ENCODE results near the gene COL1A1.

Gene COL1A1

DNA sequence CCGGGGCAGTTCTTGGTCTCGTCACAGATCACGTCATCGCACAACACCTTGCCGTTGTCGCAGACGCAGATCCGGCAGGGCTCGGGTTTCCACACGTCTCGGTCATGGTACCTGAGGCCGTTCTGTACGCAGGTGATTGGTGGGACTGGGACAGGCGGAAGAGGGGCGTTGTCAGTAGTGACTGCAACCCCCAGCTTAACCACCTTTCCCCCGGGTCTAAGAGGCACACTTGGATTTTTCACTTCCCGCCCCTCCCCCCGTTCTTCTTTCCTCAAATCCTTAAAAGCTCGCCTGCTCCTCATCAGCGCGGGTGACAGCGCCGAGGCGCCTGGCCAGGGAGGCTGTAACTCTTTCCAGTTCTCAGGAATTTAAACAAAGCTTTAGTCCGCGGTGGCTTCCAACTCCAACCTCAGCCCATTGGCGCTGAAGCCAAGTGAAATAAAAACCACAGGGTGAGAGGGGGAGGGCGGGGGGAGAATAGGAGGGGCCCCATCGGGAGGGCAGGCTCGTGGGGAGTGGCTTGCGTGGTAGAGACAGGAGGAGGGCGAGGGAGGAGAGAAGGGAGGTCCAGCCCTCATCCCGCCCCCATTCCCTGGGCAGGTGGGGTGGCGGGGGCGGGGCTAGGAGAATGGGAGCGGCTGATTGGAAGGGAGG lies 1.5 kb downstream of the COL1A1 start:
- DNase-seq, result peak; percentile 81

DNA sequence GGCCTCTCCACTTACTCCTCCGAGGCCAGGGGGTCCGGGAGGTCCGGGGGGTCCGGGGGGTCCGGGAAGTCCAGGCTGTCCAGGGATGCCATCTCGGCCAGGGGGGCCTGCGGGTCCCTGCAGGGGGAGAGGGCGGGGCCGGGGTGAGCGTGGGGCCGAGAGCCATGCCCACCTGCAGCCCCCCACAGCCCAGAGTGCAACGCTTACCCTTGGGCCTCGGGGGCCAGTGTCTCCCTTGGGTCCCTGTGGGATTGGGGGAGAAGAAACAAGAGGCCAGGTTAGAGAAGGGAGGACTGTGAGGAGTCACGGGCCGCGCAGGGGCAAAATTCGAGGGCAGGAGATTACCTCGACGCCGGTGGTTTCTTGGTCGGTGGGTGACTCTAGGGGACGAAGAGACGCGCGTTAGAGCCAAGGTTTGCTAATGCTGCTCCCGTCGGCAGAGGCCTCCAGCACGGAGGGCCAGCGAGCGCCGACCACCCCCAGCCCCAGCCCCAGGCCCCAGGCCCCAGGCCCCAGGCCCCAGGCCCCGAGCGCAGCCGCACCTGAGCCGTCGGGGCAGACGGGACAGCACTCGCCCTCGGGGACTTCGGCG lies 2.1 kb downstream of the COL1A1 start:
- no peak for DNase-seq

DNA sequence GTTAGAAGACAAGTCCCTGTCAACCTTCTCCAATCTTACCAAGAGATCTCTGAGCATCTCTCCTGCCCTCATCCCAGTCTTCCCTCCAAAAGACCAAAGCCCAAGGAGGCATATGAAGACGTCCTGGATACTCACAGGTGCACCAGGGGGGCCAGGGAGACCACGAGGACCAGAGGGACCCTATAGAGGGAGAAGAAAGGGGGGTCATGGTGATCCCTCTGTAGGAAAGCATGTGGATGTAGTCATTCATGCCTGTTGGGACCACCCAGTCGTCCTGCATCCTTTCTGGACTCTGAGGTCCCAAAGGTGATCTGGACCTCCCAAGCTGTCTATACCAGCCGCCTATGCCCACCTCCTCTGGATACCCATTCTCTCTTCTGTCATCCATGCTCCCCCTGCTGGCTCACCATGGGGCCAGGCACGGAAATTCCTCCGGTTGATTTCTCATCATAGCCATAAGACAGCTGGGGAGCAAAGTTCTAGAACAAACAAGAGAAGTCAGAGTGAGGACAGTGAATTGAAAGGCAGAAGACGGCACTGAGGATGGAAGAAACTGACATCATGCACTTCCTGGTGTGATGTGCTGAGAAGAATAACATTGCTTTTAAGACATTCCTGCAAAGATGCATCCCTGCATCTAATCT lies 3.3 kb downstream of the COL1A1 start:
- DNase-seq, result peak; percentile 46

GRCh38 chr17:50196826-50197225 lies 4.6 kb downstream of the COL1A1 start:
- DNase-seq, result no peak

- no peak for DNase-seq
These were observed 5.4 kb downstream of the COL1A1 start for GRCh38 chr17:50196036-50196435.

DNA sequence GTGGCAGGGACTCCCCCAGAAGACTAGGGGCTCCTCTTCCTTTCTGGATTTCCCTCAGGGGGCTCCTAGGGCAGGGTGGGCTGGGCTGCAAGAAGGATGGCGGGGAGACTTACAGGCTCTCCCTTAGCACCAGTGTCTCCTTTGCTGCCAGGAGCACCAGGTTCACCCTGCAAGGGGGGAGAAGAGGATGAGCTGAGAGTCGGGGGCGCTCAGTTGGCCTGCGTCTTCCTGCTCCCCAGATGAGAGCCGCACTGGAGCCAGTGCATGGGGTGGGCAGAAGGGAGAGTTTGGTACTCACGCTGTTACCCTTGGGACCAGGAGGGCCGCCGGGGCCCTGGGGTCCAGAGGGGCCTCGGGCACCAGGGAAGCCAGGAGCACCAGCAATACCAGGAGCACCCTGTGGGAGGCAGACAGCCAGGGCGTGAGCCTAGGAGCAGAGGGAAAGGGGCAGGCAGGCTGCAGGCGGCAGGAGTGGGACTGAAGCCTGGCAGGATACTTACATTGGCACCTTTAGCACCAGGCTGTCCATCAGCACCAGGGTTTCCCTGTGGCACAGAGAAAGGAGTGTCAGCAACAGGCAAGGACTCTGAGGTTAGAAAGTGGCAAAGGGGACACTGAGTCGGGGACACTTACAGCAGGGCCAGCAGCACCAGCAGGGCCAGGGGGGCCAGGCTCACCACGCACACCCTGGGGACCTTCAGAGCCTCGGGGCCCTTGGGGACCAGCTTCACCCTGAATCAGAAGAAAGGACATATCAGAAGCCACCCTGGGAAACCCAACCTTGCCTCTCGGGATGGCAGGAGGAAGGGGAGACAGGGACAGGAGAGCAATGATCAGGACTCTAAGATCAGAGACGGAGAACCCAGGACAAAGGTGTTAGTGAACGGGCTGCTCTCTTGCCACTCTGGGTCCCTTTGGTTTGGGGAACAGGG lies 6.2 kb downstream of the COL1A1 start:
- DNase-seq, result no peak

DNA sequence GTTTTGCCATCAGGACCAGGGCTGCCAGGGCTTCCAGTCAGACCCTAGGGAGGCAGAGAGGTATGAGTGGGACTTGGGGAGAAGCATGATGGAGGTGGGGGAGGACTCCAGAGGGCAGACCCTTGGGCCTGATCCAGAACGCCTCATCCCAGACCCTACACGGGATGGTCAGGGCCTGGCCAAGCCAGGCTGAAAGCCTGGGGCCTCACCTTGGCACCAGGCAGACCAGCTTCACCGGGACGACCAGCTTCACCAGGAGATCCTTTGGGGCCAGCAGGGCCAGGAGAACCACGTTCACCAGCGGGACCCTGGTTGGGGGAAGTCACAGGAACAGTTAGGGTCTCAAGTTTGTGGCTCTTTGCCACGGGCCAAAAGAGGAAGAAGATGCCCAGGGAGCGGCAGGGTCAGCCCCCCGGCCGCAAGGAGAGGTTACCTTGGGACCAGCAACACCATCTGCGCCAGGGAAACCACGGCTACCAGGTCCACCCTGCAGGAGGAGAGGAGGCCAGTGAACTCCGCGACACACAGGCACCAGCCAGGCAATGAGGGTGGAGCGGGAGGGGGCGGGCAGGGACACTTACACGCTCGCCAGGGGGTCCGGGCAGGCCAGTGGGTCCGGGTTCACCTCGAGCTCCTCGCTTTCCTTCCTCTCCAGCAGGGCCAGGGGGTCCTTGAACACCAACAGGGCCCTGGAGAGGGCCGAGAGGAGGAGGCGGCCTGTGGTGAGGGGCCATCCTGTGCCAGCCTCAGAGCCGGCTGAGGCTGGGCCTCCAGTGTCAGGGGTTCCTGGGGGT lies 7.1 kb downstream of the COL1A1 start:
- DNase-seq, result no peak

- no peak for DNase-seq
These were observed 8.7 kb downstream of the COL1A1 start for GRCh38 chr17:50192618-50193291.

- no peak for DNase-seq
These were observed 9.2 kb downstream of the COL1A1 start for GRCh38 chr17:50192144-50192617.

DNA sequence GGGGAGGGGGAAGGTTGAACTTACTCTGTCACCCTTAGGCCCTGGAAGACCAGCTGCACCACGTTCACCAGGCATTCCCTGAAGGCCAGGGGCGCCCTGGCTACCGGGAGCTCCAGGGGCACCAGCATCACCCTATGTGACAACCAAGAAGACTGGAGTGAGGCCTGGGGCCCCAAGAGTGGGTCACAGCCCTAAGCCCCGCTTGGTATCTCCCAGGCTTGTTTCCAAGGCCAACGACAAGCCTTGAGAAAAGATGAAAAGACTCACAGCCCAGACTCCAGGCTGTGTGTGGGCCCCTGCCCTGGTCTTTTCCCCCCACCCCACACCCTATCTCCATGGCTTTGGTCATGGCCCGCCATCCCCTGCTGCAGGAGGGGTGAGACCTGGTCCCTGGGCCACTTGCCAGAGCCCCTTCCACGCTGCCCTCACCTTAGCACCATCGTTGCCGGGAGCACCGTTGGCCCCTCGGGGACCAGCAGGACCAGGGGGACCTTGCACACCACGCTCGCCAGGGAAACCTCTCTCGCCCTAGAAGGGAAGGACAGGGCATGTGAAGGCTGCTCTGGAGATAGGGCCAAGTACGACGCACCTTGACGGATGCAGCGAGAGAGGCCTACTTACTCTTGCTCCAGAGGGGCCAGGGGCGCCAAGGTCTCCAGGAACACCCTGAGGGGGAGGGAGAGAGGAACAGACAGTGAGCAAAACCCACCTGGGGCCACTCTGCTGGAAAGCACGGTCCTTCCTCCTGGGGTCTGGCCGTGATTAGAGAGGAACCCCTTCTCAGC lies 9.9 kb downstream of the COL1A1 start:
- DNase-seq, result no peak

GRCh38 chr17:50190603-50191358 lies 10.7 kb downstream of the COL1A1 start:
- DNase-seq, result no peak

DNA sequence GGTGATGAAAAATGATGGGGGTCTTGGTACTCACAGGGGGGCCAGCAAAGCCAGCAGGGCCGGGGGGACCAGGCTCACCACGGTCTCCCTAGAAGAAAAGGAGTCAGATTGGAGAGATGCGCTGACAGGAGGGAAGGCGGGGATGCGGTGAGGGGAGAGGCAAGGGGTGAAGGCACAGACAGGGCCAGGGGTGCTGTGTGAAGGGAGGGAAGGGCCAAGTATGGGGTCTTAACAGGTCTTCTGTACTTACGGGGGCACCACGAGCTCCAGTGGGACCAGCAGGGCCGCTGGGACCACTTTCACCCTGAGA lies 11.2 kb downstream of the COL1A1 start:
- DNase-seq, result no peak

DNA sequence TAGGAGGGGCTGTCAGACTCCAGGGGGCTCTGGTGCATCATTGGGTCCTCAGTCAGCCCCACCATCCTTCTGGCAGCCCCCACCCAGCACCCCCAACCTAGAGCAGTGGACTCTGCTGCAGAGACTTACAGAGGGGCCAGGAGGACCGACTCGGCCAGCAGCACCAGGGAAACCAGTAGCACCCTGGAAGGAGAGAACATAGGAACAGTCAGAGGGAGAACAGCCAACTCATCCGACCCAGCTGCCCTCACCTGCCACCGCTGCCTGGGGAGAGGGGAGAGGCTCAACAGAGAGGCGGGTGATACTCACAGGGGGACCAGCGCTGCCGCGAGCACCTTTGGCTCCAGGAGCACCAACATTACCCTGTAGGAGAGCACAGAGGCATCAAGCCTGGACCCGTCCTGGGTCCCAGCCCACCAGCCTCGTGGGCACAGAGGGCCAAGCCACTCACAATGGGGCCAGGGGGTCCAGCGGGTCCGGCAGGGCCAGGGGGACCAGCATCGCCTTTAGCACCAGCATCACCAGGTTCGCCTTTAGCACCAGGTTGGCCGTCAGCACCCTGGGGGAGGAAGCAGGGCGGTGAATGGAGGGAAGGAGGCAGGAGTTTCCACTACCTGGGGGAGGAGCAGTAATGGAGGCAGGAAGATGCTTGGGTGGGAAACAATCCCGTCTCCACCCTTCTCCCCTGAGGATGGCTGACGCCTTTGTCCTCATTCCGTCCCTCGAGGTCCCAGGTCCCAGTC lies 11.7 kb downstream of the COL1A1 start:
- DNase-seq, result no peak

GRCh38 chr17:50188921-50189549 lies 12.4 kb downstream of the COL1A1 start:
- no peak for DNase-seq

GRCh38 chr17:50188531-50188920 lies 12.9 kb downstream of the COL1A1 start:
- DNase-seq, result no peak

- no peak for DNase-seq
These were observed 13.5 kb downstream of the COL1A1 start for GRCh38 chr17:50187751-50188530.

- DNase-seq, result no peak
These were observed 14.1 kb downstream of the COL1A1 start for GRCh38 chr17:50187394-50187725.

- DNase-seq, result no peak
These were observed 14.6 kb downstream of the COL1A1 start for GRCh38 chr17:50186661-50187393.

Measured in CD4-positive, alpha-beta T cell treated with Interferon gamma for 1 hour (primary cell).